Measurements from ENCODE around the gene CYBRD1.
A peak's percentile ranks its signal among the peaks of the same experiment; 100 is the strongest.
"Not testable (repeated sequence)": the region's sequence is repeated elsewhere in the genome, so short reads cannot be mapped to it uniquely, and the experiment has no call there.

CYBRD1 gene

GRCh38 chr2:171522788-171523087 lies 464 bp downstream of the CYBRD1 start:
- no peak for TF ChIP-seq JUND (IDR thresholded peaks at IDR 0.05; ENCODE audit: low read depth)
- DNase-seq (ENCODE audit: low read depth in 1 of 2, low spot score in 1 of 2): peak in 1 of 2 experiments; percentile 21
- in situ Hi-C loops (cut with HindIII; ENCODE audit: low pct_unique_long_range_greater_than_20kb, low sequenced_read_pairs): no loop called here

GRCh38 chr2:171523088-171524017 lies 1.1 kb downstream of the CYBRD1 start:
- no peak for TF ChIP-seq JUND (IDR thresholded peaks at IDR 0.05; ENCODE audit: low read depth)
- DNase-seq (ENCODE audit: low read depth in 1 of 2, low spot score in 1 of 2): peak; percentile 61 to 89
- in situ Hi-C loops (cut with HindIII; ENCODE audit: low pct_unique_long_range_greater_than_20kb, low sequenced_read_pairs): no loop called here

GRCh38 chr2:171524018-171524401 lies 1.7 kb downstream of the CYBRD1 start:
- in situ Hi-C loops (cut with HindIII; ENCODE audit: low pct_unique_long_range_greater_than_20kb, low sequenced_read_pairs): no loop called here
- peak; percentile 13 to 83 for DNase-seq (ENCODE audit: low read depth in 1 of 2, low spot score in 1 of 2)
- no peak for TF ChIP-seq JUND (IDR thresholded peaks at IDR 0.05; ENCODE audit: low read depth)

GRCh38 chr2:171529914-171530313 lies 7.6 kb downstream of the CYBRD1 start:
- DNase-seq (ENCODE audit: low read depth in 1 of 2, low spot score in 1 of 2): peak in 1 of 2 experiments; percentile 39
- in situ Hi-C loops (cut with HindIII; ENCODE audit: low pct_unique_long_range_greater_than_20kb, low sequenced_read_pairs): no loop called here
- TF ChIP-seq JUND (IDR thresholded peaks at IDR 0.05; ENCODE audit: low read depth): no peak

- in situ Hi-C loops (cut with HindIII; ENCODE audit: low pct_unique_long_range_greater_than_20kb, low sequenced_read_pairs): no loop called here
- TF ChIP-seq JUND (IDR thresholded peaks at IDR 0.05; ENCODE audit: low read depth): no peak
- DNase-seq (ENCODE audit: low read depth in 1 of 2, low spot score in 1 of 2): no peak
Measured at GRCh38 chr2:171530378-171530777, 8.1 kb downstream of the CYBRD1 start.

GRCh38 chr2:171530859-171531258 lies 8.6 kb downstream of the CYBRD1 start:
- DNase-seq (ENCODE audit: low read depth in 1 of 2, low spot score in 1 of 2); in situ Hi-C loops (cut with HindIII; ENCODE audit: low pct_unique_long_range_greater_than_20kb, low sequenced_read_pairs): not testable (repeated sequence)

GRCh38 chr2:171531291-171531690 lies 9.0 kb downstream of the CYBRD1 start:
- DNase-seq (ENCODE audit: low read depth in 1 of 2, low spot score in 1 of 2): no peak
- no peak for TF ChIP-seq JUND (IDR thresholded peaks at IDR 0.05; ENCODE audit: low read depth)
- in situ Hi-C loops (cut with HindIII; ENCODE audit: low pct_unique_long_range_greater_than_20kb, low sequenced_read_pairs): no loop called here

- in situ Hi-C loops (cut with HindIII; ENCODE audit: low pct_unique_long_range_greater_than_20kb, low sequenced_read_pairs): no loop called here
- no peak for DNase-seq (ENCODE audit: low read depth in 1 of 2, low spot score in 1 of 2)
- TF ChIP-seq JUND (IDR thresholded peaks at IDR 0.05; ENCODE audit: low read depth): no peak
Measured at GRCh38 chr2:171531836-171532450, 9.7 kb downstream of the CYBRD1 start.

GRCh38 chr2:171533331-171533730 lies 11.1 kb downstream of the CYBRD1 start:
- no peak for DNase-seq (ENCODE audit: low read depth in 1 of 2, low spot score in 1 of 2)

GRCh38 chr2:171535528-171535927 lies 13.3 kb downstream of the CYBRD1 start:
- in situ Hi-C loops (cut with HindIII; ENCODE audit: low pct_unique_long_range_greater_than_20kb, low sequenced_read_pairs); DNase-seq (ENCODE audit: low read depth in 1 of 2, low spot score in 1 of 2): not testable (repeated sequence)

More at GRCh38 chr2:171533331-171533730, 11.1 kb downstream of the CYBRD1 start:
- no peak for TF ChIP-seq JUND (IDR thresholded peaks at IDR 0.05; ENCODE audit: low read depth)
- in situ Hi-C loops (cut with HindIII; ENCODE audit: low pct_unique_long_range_greater_than_20kb, low sequenced_read_pairs): no loop called here

- no peak for TF ChIP-seq JUND (IDR thresholded peaks at IDR 0.05; ENCODE audit: low read depth)
- DNase-seq (ENCODE audit: low read depth in 1 of 2, low spot score in 1 of 2): no peak
- in situ Hi-C loops (cut with HindIII; ENCODE audit: low pct_unique_long_range_greater_than_20kb, low sequenced_read_pairs): no loop called here
Measured at GRCh38 chr2:171540437-171540836, 18.2 kb downstream of the CYBRD1 start.

- TF ChIP-seq JUND (IDR thresholded peaks at IDR 0.05; ENCODE audit: low read depth): no peak
- in situ Hi-C loops (cut with HindIII; ENCODE audit: low pct_unique_long_range_greater_than_20kb, low sequenced_read_pairs): no loop called here
- peak in 1 of 2 experiments; percentile 44 for DNase-seq (ENCODE audit: low read depth in 1 of 2, low spot score in 1 of 2)
Measured at GRCh38 chr2:171541202-171541887, 19.1 kb downstream of the CYBRD1 start.

GRCh38 chr2:171545086-171545485 lies 22.8 kb downstream of the CYBRD1 start:
- TF ChIP-seq JUND (IDR thresholded peaks at IDR 0.05; ENCODE audit: low read depth): no peak
- no peak for DNase-seq (ENCODE audit: low read depth in 1 of 2, low spot score in 1 of 2)
- in situ Hi-C loops (cut with HindIII; ENCODE audit: low pct_unique_long_range_greater_than_20kb, low sequenced_read_pairs): no loop called here
